ENCODE measurements around the gene EEF1AKMT3.

Gene EEF1AKMT3

DNA sequence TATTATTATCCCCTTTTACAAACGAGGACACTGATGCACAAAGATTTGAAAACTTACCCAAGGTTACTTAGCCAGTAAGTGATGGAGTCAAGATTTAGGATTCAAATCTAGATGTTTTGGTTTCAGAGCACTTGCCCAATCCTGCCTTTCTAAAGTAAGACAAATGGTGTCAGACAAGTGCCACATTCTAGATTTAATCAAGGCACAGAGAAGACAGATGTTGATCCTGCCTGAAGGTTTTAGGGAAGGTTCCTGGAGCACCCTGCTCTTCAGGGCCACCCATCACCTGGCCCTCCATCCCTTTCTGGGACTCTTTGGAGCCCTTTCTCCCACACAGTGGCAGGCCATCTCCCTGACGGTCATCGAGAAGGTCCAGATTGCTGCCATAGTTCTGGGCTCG lies 14.6 kb upstream of the EEF1AKMT3 start:
- no peak overlapping the region for H3K9ac ChIP-seq (ENCODE audit: low read length)
- peaks cover 6% of the 10 kb centered on the region for H3K36me3 ChIP-seq (ENCODE audit: control insufficient read depth, insufficient read depth, low read length)
- H3K4me3 ChIP-seq (ENCODE audit: low read length) = no peak overlapping the region
- H3K4me1 ChIP-seq (ENCODE audit: control insufficient read depth, insufficient read depth, low read length) = peaks cover 5% of the 10 kb centered on the region
- H3K27ac ChIP-seq (ENCODE audit: low read depth, low read length) = no peak overlapping the region
- no peaks in the 10 kb centered on the region for H3K27me3 ChIP-seq (ENCODE audit: control insufficient read depth, insufficient read depth, low read length)

DNA sequence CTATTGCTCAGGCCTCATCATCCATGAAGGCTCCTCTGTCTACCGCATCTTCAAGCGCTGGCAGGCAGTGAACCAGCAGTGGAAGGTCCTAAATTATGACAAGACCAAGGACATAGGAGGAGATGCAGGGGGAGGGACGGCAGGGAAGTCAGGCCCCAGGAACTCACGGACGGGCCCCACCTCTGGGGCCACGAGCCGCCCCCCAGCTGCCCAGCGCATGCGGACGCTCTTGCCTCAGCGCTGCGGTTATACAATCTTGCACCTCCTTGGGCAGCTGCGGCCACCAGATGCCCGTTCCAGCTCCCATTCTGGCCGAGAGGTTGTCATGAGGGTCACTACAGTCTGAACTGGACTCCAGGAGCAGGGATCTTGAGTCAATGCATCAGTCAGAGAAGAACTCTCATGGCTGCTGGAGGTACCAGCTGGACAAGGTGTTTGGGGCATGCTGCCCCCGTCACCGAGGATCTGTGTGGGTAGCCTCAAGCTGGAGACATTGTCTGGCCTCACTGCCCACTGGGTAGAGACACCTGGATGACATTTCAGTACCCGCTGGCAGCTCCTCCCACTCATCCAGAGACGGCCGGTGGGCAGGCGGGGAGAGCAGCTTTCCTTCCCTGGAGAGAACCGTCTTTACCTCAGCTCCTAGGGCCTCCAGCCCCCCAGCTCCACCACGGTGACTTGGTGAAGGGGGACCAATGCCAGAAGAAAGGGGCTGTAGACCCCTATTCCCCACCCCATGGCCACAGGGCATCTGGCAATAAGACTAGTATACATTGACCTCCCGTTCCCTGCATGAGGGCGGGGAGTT lies 13.7 kb upstream of the EEF1AKMT3 start:
- H3K4me1 ChIP-seq (ENCODE audit: control insufficient read depth, insufficient read depth, low read length) = peaks cover 4% of the 10 kb centered on the region

DNA sequence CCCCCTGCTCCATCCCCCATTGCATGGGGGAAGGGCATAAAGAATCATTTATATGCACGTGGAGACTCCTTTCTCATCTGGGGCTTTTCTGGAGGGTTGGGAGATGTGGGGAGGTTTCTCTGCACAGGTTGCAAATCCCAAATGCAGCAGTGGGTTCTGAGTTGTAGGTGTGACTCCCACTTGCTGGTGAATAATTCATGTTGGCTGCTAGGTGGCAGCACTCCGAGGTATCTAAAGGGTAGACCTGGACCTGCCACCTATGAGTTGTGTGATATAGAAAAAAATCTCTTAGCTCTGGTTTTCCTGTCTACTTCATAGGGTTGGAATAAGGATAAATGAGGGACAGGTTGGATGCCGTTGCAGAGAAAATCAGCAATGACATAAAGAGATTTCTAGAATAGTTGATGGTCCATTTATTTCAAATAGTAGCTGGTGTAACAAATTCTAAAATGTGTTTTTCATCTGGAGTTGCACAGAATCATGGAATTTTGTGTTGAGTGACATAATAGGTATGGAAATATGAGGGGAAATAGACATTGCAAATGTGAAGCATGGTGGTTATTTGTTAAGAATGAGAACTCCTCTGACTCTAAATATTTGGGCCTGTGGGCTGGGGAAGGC lies 12.9 kb upstream of the EEF1AKMT3 start:
- Histone ChIP-seq H3K4me1 (ENCODE audit: control insufficient read depth, insufficient read depth, low read length) (peaks cover 1% of the 10 kb centered on the region), H3K4me3 (ENCODE audit: low read length) (no peak overlapping the region), H3K36me3 (ENCODE audit: control insufficient read depth, insufficient read depth, low read length) (peaks cover 6% of the 10 kb centered on the region), H3K27me3 (ENCODE audit: control insufficient read depth, insufficient read depth, low read length) (peaks cover 8% of the 10 kb centered on the region), H3K27ac (ENCODE audit: low read depth, low read length) (no peak overlapping the region), H3K9ac (ENCODE audit: low read length) (no peak overlapping the region)

More for the DNA sequence above, 13.7 kb upstream of the EEF1AKMT3 start:
- Histone ChIP-seq H3K4me3 (ENCODE audit: low read length) (no peak overlapping the region), H3K27me3 (ENCODE audit: control insufficient read depth, insufficient read depth, low read length) (peaks cover 1% of the 10 kb centered on the region), H3K36me3 (ENCODE audit: control insufficient read depth, insufficient read depth, low read length) (peaks cover 6% of the 10 kb centered on the region), H3K9ac (ENCODE audit: low read length) (no peak overlapping the region), H3K27ac (ENCODE audit: low read depth, low read length) (no peak overlapping the region)

DNA sequence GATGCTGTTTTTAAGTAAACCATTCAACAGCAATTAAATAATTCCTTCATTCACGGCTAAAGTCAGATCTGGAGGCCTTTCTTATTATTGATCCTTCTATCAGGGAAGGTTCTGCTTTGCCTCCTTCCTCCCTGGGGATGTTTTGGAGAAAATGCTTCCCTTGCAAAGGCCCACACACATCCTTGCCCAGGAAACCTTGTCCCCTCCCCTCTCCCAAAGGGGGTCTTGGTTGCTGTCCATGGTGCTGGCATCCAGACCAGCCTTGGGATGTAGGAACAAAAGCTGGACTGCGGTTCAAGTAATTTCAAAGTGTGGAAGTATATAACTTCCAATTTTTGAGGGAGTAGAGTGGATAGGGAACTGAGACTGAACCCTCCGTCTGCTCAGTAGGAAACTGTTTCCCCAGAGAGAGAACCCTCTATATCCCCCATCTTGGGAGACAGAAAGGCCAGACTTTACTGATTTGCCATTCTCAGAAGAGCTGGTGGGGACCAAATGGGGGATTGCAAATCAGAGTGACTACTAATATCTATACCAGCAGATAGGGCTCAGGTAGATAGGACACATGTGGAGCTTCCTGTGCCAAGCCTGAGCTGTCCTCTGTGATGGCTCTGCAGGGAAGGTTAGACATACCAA lies 11.9 kb upstream of the EEF1AKMT3 start:
- peaks cover under 1% of the 10 kb centered on the region for H3K4me1 ChIP-seq (ENCODE audit: control insufficient read depth, insufficient read depth, low read length)

DNA sequence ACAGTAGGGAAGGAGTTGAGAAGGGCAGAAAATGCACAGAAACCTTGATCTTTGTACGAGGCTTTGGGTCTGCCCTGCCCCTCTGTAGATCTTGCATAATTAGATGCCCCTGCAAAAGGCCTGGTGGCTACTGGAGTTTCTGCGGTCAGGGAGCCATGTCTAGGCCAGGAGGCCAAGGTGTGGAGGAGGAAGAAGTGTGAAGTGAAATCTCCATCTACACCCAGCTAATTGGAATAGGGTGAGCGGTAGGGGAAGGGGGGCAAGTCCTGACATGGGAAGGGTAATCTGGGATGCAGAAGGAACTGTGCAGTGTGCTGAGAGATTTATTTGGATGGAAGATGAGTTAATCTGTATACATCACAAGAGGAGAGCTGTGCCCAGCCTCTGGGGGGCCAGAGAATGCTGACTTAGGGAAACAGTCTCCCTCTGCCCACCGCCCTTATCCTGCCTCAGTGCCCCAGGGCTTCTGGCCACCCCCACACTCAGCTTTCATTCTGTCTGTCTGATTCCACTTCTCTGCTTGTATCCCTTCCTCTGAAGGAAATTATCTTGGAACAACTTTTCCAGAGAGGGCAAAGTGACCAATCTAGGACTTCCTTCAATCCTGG lies 10.9 kb upstream of the EEF1AKMT3 start:
- no peak overlapping the region for H3K9ac ChIP-seq (ENCODE audit: low read length)
- peaks cover 6% of the 10 kb centered on the region for H3K36me3 ChIP-seq (ENCODE audit: control insufficient read depth, insufficient read depth, low read length)
- no peak overlapping the region for H3K4me3 ChIP-seq (ENCODE audit: low read length)
- H3K4me1 ChIP-seq (ENCODE audit: control insufficient read depth, insufficient read depth, low read length) = peaks cover 4% of the 10 kb centered on the region
- peaks cover 24% of the 10 kb centered on the region for H3K27me3 ChIP-seq (ENCODE audit: control insufficient read depth, insufficient read depth, low read length)
- H3K27ac ChIP-seq (ENCODE audit: low read depth, low read length) = no peak overlapping the region

More for the DNA sequence above, 11.9 kb upstream of the EEF1AKMT3 start:
- Histone ChIP-seq H3K9ac (ENCODE audit: low read length) (no peak overlapping the region), H3K27ac (ENCODE audit: low read depth, low read length) (no peak overlapping the region), H3K27me3 (ENCODE audit: control insufficient read depth, insufficient read depth, low read length) (peaks cover 17% of the 10 kb centered on the region), H3K36me3 (ENCODE audit: control insufficient read depth, insufficient read depth, low read length) (peaks cover 6% of the 10 kb centered on the region), H3K4me3 (ENCODE audit: low read length) (no peak overlapping the region)

DNA sequence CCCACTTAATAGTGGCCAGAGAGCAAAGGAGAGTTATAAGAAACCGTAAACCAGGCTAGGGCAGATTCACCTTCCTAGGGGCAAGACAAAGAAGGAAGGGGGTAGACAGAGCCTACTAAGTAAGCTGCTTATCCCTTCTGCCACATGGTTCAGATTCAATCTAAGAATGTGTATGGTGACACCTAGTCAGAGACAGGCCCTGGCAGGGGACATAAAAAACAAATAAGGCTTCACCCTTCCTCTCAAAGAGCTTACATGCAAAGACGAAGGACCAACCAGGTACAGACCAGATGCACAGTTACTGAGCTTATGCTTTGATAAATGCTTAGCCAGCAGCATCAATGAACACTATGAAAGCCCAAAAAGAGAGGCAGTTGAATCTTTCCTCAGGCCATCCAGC lies 10.0 kb upstream of the EEF1AKMT3 start:
- H3K4me3 ChIP-seq (ENCODE audit: low read length) = no peak overlapping the region
- peaks cover 27% of the 10 kb centered on the region for H3K27me3 ChIP-seq (ENCODE audit: control insufficient read depth, insufficient read depth, low read length)
- H3K27ac ChIP-seq (ENCODE audit: low read depth, low read length) = no peak overlapping the region
- H3K9ac ChIP-seq (ENCODE audit: low read length) = no peak overlapping the region
- peaks cover 9% of the 10 kb centered on the region for H3K4me1 ChIP-seq (ENCODE audit: control insufficient read depth, insufficient read depth, low read length)
- peaks cover 6% of the 10 kb centered on the region for H3K36me3 ChIP-seq (ENCODE audit: control insufficient read depth, insufficient read depth, low read length)

DNA sequence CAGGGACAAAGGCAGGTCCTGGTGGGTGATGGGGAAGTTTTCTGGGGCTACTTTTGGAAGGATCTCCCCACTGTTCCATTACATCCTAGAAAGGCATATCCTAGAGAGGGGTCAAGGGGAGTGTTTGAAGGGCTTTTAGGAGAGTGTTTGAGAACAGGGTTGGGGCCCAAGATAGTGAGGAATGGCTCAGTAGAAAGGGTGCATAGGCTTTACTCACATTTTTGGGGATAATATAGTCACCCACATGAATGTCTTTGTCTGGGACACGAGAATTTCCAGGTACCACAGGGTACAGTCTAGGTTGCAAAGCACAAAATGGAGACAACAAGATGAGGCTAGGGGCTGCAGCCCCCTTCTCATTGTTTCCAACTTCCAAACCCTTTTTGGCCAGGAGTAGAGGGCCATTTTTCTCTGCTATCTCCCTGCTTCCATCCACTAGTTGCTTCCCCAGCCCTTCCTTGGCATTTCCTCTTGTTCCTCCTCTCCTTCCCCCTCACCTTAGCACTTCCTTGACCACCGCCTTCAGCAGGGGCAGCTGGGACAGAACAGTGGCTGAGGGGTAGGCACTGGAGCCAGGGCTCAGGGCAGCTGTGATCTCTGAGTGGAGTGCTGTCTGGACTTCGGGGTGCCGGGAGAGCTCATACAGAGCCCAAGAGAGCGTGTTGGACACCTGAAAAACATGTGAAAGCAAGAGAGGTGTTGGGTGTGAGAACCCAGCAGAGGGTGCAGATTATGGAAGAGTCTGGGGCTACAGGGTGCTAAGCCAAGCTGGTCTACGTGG lies 8.3 kb upstream of the EEF1AKMT3 start:
- H3K36me3 ChIP-seq (ENCODE audit: control insufficient read depth, insufficient read depth, low read length) = peaks cover 2% of the 10 kb centered on the region
- H3K27ac ChIP-seq (ENCODE audit: low read depth, low read length) = no peak overlapping the region
- peak overlapping the region; percentile 65 for H3K4me3 ChIP-seq (ENCODE audit: low read length)
- H3K27me3 ChIP-seq (ENCODE audit: control insufficient read depth, insufficient read depth, low read length) = peaks cover 27% of the 10 kb centered on the region
- no peak overlapping the region for H3K9ac ChIP-seq (ENCODE audit: low read length)
- H3K4me1 ChIP-seq (ENCODE audit: control insufficient read depth, insufficient read depth, low read length) = peaks cover 9% of the 10 kb centered on the region

DNA sequence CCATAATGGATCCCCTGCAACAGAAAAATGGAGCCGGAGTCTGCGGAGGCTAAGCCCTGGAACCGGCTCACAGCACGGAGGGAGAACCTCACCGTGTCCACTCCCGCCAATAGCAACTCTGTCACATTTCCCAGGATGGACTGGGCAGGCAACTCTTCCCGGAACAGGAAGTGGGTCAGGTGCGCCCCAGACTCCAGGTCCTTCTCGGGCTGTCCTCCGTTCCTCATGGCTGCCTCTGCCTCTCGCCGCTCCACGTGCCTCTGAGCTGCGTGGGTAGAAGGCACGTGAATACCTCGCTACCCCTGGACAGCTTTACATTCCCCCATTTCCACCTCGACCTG lies 7.8 kb upstream of the EEF1AKMT3 start:
- peaks cover 6% of the 10 kb centered on the region for H3K36me3 ChIP-seq (ENCODE audit: control insufficient read depth, insufficient read depth, low read length)
- H3K4me3 ChIP-seq (ENCODE audit: low read length) = peak overlapping the region; percentile 65
- no peak overlapping the region for H3K9ac ChIP-seq (ENCODE audit: low read length)
- H3K27me3 ChIP-seq (ENCODE audit: control insufficient read depth, insufficient read depth, low read length) = peaks cover 27% of the 10 kb centered on the region
- H3K27ac ChIP-seq (ENCODE audit: low read depth, low read length) = no peak overlapping the region
- peaks cover 9% of the 10 kb centered on the region for H3K4me1 ChIP-seq (ENCODE audit: control insufficient read depth, insufficient read depth, low read length)

DNA sequence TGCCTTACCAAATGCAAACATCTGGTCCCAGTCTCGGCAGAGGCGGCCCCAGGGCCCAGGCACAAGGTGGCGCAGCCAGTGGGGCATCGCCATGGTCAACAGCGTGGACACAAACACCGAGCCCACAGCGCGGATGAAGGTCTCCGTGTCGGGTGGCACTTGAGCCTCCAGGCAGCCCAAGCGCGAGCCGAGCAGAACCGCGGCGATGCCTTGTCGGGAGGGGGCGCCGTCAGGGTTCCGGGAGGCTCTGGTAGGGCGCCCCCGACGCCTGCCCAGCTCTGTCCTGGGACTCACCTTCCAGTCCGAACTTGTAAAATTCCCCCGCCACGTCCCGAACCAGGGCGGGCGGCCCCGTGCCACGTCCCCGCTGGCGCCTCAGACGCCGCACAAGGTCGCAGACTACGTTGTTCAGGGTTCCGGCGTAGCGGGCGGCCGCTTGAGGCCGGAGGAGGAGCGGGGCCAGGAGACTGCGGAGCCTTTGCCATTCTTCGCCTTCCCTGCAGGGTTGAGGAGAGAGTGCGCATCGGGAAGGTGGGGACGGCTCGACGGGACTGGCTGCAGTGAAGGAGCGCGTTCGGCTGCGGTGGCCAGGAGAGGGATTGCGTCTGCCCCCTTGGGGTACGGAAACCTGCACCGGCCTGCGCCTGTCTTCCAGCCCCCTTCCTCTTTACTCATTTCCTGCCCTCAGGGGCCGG lies 7.3 kb upstream of the EEF1AKMT3 start:
- Histone ChIP-seq H3K9ac (ENCODE audit: low read length) (no peak overlapping the region), H3K4me1 (ENCODE audit: control insufficient read depth, insufficient read depth, low read length) (peaks cover 9% of the 10 kb centered on the region), H3K4me3 (ENCODE audit: low read length) (peak overlapping the region; percentile 65), H3K27ac (ENCODE audit: low read depth, low read length) (no peak overlapping the region), H3K36me3 (ENCODE audit: control insufficient read depth, insufficient read depth, low read length) (peaks cover 4% of the 10 kb centered on the region), H3K27me3 (ENCODE audit: control insufficient read depth, insufficient read depth, low read length) (peaks cover 27% of the 10 kb centered on the region)

DNA sequence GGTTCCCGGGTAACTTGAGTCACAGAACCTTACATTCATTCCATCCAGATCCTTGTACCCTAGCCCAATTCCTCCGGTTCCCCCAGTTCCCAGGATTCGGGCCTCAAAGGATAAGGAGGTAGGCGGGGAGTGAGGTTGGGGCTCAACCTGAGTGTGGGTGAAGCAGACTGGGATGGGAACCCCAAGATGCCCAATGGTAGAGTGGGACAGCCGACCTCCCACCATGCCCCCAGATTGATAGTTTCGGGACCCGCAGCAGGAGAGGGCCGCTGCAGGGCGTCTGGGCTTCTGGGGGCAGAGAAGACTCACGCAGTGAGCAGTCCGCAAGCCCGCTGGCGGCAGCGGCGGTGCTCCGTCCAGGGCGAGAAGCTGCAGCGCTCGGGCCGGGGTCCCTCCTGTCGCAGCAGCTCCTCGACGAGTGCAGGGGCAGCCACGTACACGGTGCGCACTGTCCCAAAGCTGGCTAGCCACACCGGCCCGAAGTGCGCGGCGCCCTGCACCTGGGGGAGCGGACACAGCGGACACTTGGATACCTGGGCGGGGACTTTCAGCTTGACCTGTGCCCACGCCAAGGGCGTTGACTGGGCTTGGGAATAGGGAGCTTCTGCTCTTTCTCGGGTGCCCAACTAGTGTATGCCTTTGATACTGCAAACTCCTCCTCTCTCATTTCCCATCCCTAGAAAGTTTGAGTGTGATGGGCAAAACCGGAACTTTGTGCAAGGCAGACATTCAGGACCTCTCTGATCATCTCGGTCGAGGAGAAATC lies 6.5 kb upstream of the EEF1AKMT3 start:
- no peak overlapping the region for H3K9ac ChIP-seq (ENCODE audit: low read length)
- peaks cover 9% of the 10 kb centered on the region for H3K4me1 ChIP-seq (ENCODE audit: control insufficient read depth, insufficient read depth, low read length)
- no peak overlapping the region for H3K27ac ChIP-seq (ENCODE audit: low read depth, low read length)
- peaks cover 27% of the 10 kb centered on the region for H3K27me3 ChIP-seq (ENCODE audit: control insufficient read depth, insufficient read depth, low read length)
- peak overlapping the region; percentile 65 for H3K4me3 ChIP-seq (ENCODE audit: low read length)
- H3K36me3 ChIP-seq (ENCODE audit: control insufficient read depth, insufficient read depth, low read length) = peaks cover 4% of the 10 kb centered on the region
